Choroid plexus epithelial cell (primary cell): Measurements from ENCODE around the gene SYK.

Experiments
- DNase-seq: peaks from one replicate; pipeline ENCODE4 v3.0.0-alpha.2; 2010; ENCODE audit warnings: low read depth
- H3K4me3 ChIP-seq: 2 replicates; pipeline ENCODE4 v1.5.1; 2011; ENCODE audit warnings: low read depth, mild to moderate bottlenecking, control low read depth, low read length, moderate library complexity
- CTCF ChIP-seq: conservative IDR thresholded peaks from 2 replicates; pipeline ENCODE4 v1.5.1; 2011; ENCODE audit warnings: low read depth, mild to moderate bottlenecking, control low read depth, inconsistent platforms, low read length, moderate library complexity

SYK gene

GRCh38 chr9:90795871-90796317 is 5.7 kb upstream of the SYK start:
- DNase-seq, result no peak
- no peak for TF ChIP-seq CTCF
- H3K4me3 ChIP-seq, result no peak overlapping the region

GRCh38 chr9:90799271-90799852 is 2.3 kb upstream of the SYK start:
- no peak for DNase-seq
- no peak for TF ChIP-seq CTCF
- no peak overlapping the region for H3K4me3 ChIP-seq

DNA sequence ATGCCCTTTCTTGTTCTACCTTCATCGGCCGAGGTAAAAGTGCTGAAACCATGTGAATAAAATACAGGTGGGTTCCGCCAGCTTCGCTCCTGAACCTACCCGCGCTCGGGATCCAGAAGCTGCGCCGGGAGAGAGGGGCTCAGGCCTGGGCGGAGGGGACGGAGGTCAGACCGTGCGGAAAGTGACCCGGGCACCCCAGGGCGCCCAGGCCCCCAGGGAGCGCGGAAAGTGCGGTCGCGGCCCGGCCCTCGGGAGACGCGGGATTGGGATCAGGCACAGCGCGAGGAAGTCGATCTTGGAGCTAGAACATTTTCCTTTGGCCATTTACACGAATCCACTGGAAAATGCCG is 329 bp downstream of the SYK start:
- no peak for DNase-seq

GRCh38 chr9:90802386-90802985 is 867 bp downstream of the SYK start:
- H3K4me3 ChIP-seq, result no peak overlapping the region
- no peak for TF ChIP-seq CTCF
- DNase-seq, result no peak

More for the DNA sequence above, 329 bp downstream of the SYK start:
- no peak for TF ChIP-seq CTCF
- no peak overlapping the region for H3K4me3 ChIP-seq

- TF ChIP-seq CTCF, result no peak
- H3K4me3 ChIP-seq, result no peak overlapping the region
- no peak for DNase-seq
Measured at GRCh38 chr9:90803860-90804593, 2.4 kb downstream of the SYK start.

DNA sequence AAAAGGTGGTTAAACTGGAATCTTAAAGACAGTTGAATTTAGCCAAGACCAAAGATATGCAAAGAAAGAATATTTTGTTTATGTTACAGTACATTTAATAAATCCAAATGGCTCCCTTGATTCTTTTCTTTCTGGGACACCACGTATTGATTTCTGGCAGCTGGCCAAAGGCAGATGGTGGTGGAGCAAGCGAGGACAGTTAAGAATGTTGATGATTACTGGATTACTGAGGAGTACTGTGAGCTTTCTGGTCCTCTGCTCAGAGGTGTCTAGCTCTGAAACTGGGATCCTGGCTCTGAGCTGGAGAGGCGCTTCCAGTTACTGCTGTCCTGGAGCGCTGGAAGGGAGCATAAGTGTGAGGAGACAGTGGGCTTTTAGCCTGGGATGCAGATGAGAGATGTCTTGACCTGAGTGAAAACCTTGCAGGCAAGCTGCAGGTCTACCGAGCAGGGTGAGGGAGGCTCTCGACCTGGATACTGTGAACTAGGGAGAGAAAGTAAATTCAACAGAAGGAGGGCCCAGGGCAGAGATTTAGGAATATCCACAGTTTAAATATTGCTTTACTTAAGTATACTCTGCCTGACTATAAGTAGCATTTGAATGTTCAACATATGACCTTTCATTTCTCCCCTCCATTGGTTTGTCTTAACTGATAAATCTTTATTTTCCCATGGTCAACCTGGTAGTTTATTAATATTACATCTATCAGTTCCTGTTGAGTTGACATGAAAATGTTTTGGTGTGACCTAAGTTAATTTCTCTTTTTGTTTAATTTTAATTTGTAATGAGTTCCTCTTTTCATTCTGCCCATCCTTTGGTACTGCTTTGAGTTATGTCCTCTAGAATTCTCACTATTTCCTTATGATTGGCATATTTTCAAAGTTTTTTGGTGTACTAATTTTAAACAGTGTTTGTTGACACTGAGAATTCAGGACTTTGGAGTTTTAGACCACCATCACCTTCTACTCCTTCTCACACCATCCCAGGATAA is 3.7 kb downstream of the SYK start:
- TF ChIP-seq CTCF, result no peak
- no peak for DNase-seq
- no peak overlapping the region for H3K4me3 ChIP-seq
